Naive thymus-derived CD8-positive, alpha-beta T cell (primary cell): ENCODE data around the gene TTC21A. TPM values are rescaled to one million over a fixed set of nuclear protein-coding genes. Genes with fewer than 3 reads are reported as not detected.

Experiments used
- ATAC-seq, 2 donors: fragments of 150-1000 bp; cut with Tn5 transposase in 1 of 2; sonication (Bioruptor Pico), chemical (Tn5 transposase) in 1 of 2; 1 replicate in 1 of 2; 2 replicates in 1 of 2; pipeline ENCODE4 v1.10.0; 2021; ENCODE audit warnings: mild to moderate bottlenecking in 2 of 2, moderate library complexity in 2 of 2
- POLR2A ChIA-PET: fragments of 350-600 bp; sonication (Branson Sonifier 250); formaldehyde crosslinking; loops from one replicate; lab custom pipeline; 2021; ENCODE audit warnings: antibody characterized with exemption; lab: Charles Lee
- DNase-seq, 10 donors: peaks; one replicate each; pipeline versions ENCODE4 v3.0.0 to v3.0.0-alpha.2; 2020 to 2022
- H3K27ac Mint-ChIP-seq, 10 donors: one replicate each; pipeline ENCODE4 v1.8.0; 2020 to 2022; ENCODE audit warnings: mild to moderate bottlenecking in 10 of 10, mixed read lengths in 10 of 10, moderate library complexity in 4 of 10, inconsistent platforms in 1 of 10
- H3K27me3 Mint-ChIP-seq, 5 donors: one replicate each; pipeline ENCODE4 v1.8.0; 2021 to 2022; ENCODE audit warnings: mixed read lengths in 5 of 5
- H3K36me3 Mint-ChIP-seq, 3 donors: one replicate each; pipeline ENCODE4 v1.8.0; 2020 to 2022; ENCODE audit warnings: mixed read lengths in 3 of 3, mild to moderate bottlenecking in 2 of 3, inconsistent platforms in 1 of 3
- H3K4me1 Mint-ChIP-seq, 4 donors: one replicate each; pipeline ENCODE4 v1.8.0; 2021 to 2022; ENCODE audit warnings: mixed read lengths in 4 of 4
- H3K4me3 Mint-ChIP-seq, 10 donors: one replicate each; pipeline ENCODE4 v1.8.0; 2020 to 2022; ENCODE audit warnings: mild to moderate bottlenecking in 10 of 10, mixed read lengths in 10 of 10, moderate library complexity in 6 of 10, inconsistent platforms in 1 of 10
- H3K9me3 Mint-ChIP-seq, 9 donors: one replicate each; pipeline ENCODE4 v1.8.0; 2020 to 2022; ENCODE audit warnings: mixed read lengths in 9 of 9, mild to moderate bottlenecking in 3 of 9, inconsistent platforms in 1 of 9, moderate library complexity in 1 of 9
- polyA plus RNA-seq, 3 donors: library from polyadenylated mRNA; unstranded; fragments of 300-500 nt; fragmentation: Illumina TruSeq; gene quantifications; one replicate each; pipeline ENCODE4 v1.2.3, GENCODE V29; 2021
- total RNA-seq, 8 experiments: library from RNA in 2 of 8; stranded (reverse) in 2 of 8; gene quantifications; one replicate each; pipeline ENCODE4 v1.2.3 and lab custom pipeline; 2021 to 2026

The TTC21A gene
- total and polyA plus RNA-seq, 5 experiments from 2014 or later, result 0.50 to 8.7 (median 0.94) TPM

DNA sequence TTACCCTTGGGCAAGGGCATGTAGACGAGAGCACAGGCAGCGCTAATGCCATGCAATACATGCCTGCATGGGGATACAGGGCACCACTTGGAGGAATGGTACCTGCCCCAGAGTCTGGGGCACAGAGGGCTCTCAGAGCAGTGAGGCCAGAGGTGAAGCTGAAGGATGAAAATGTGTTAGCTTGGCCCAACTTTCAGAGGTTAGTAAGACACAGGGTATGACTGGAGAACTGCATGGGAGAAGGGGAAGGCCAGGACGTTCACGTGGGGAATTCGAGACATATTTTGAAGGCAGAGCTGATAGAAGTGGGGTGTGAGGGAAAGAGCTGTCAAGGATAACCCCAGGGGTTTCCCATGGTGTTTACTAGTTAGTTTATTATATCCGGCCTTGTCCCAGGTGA is 26.3 kb downstream of the TTC21A start:
- H3K27me3 Mint-ChIP-seq, result no peaks in the 10 kb centered on the region
- H3K27ac Mint-ChIP-seq, result peak overlapping the region in 4 of 10 donors; percentile 12 to 42 (median 26)
- peaks cover 0 to 2% (median 0%) of the 10 kb centered on the region in 3 donors for H3K36me3 Mint-ChIP-seq
- peaks cover 7 to 9% (median 9%) of the 10 kb centered on the region in 4 donors for H3K4me1 Mint-ChIP-seq
- ATAC-seq, result no peak
- H3K9me3 Mint-ChIP-seq, result no peaks in the 10 kb centered on the region
- POLR2A ChIA-PET, result interaction anchor here (0.8 kb wide), 1 partner anchor 13 kb away, joined by 3 read pairs; no protein-coding TSS in a partner anchor
- no peak for DNase-seq
- H3K4me3 Mint-ChIP-seq, result no peak overlapping the region

DNA sequence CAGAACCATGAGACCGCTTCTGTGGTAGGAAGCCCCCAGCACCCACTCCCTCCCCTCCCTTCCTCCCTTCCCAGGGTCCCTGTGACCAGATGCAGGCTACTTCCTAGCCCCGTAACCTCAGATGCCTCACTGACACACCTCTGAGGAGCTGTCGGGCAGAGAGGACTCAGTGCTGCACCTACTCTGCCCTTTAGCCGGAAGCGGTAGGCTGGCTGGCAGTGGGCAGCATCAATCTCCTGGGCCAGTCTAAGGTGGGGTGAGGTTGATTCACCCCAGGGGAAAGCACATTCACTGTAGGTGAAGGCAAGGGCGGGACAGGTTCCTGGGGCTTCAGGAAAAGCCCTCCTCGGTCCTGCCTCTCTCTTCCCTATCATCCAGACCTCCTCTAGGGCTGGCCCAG is 26.8 kb downstream of the TTC21A start:
- peak overlapping the region in 1 of 10 donors; percentile 34 for H3K27ac Mint-ChIP-seq
- ATAC-seq, result no peak
- no peak overlapping the region for H3K4me3 Mint-ChIP-seq
- H3K27me3 Mint-ChIP-seq, result no peaks in the 10 kb centered on the region
- peaks cover 0 to 2% (median 0%) of the 10 kb centered on the region in 3 donors for H3K36me3 Mint-ChIP-seq
- H3K4me1 Mint-ChIP-seq, result peaks cover 6 to 9% (median 9%) of the 10 kb centered on the region in 4 donors
- no peaks in the 10 kb centered on the region for H3K9me3 Mint-ChIP-seq
- no peak for DNase-seq
- POLR2A ChIA-PET, result interaction anchor here (0.8 kb wide), 1 partner anchor 13 kb away, joined by 3 read pairs; no protein-coding TSS in a partner anchor

DNA sequence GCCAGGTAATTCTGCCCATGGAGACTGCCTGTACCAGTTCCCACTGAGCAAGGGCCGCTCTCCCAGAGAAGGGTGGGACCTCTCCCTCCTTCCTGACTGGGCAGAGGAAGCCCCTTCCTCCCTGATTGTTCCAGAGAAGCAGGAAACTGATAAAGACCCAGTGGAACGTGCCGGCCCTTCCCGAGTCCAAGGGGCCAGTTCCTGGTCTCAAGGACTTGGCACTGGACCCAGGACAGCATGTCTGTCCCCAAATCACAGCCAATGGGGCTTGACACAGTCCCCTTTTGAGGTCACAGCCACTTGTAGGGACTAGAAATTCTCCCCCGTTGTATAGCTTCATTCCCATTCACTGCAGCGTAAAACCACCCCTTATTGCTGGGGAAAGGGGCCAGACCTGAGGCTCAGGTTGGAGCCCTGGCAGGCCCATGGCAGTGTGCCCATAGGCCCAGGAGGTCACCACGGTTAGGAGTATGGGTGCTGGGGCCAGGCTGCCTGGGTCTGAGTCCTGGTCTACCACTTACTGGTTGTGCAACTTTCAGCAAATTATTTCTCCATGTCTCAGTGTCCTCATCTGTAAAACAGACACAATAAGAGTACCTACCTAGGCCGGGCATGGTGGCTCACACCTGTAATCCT is 27.8 kb downstream of the TTC21A start:
- H3K9me3 Mint-ChIP-seq, result no peaks in the 10 kb centered on the region
- ATAC-seq (no peak), DNase-seq (no peak)
- H3K27ac Mint-ChIP-seq, result no peak overlapping the region
- no peak overlapping the region for H3K4me3 Mint-ChIP-seq
- POLR2A ChIA-PET, result no interaction called here
- H3K36me3 Mint-ChIP-seq, result peaks cover 0 to 2% (median 0%) of the 10 kb centered on the region in 3 donors
- H3K4me1 Mint-ChIP-seq, result peaks cover 7 to 9% (median 9%) of the 10 kb centered on the region in 4 donors
- H3K27me3 Mint-ChIP-seq, result no peaks in the 10 kb centered on the region

DNA sequence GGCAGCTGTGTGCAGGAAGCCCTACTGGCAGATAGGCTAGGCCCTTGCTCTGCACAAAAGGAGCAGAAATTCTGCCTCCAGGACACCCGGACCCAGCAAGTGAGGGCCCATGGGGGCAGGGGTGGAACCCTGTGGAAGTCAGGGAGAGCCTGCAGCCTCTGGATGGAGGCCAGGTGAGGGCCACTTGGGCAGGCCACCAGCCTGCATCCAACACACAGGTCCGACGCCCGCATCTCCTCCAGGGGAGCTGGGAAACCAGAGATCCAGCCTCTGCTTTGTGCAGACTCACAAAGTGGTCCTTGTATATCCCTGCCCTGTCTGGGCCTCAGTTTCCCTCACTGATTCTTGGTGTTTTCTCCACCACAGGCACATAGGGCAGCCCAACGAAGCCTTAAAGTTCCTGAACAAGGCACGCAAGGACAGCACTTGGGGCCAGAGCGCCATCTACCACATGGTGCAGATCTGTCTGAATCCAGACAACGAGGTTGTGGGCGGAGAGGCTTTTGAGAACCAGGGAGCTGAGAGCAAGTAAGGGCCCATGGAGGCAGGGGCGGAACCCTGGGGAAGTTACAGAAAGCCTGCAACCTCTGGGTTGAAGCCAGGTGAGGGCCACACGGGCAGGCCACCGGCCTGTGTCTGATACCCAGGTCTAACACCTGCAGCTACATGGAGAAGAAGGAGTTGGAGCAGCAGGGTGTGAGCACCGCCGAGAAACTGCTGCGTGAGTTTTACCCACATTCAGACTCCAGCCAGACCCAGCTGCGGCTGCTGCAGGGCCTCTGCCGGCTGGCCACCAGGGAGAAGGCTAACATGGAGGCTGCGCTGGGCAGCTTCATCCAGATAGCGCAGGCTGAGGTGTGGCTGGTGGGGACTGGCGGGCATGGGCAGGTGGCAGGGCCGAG is 29.3 kb downstream of the TTC21A start:
- Mint-ChIP-seq H3K9me3 (no peaks in the 10 kb centered on the region), H3K27ac (peak overlapping the region in 1 of 10 donors; percentile 62), H3K4me3 (no peak overlapping the region), H3K36me3 (peaks cover 0 to 11% (median 2%) of the 10 kb centered on the region in 3 donors), H3K4me1 (peaks cover 11 to 15% (median 12%) of the 10 kb centered on the region in 4 donors), H3K27me3 (no peaks in the 10 kb centered on the region)
- POLR2A ChIA-PET, result no interaction called here
- DNase-seq (peak in 1 of 10 donors; percentile 16), ATAC-seq (peak in 1 of 2 donors; percentile 7)

DNA sequence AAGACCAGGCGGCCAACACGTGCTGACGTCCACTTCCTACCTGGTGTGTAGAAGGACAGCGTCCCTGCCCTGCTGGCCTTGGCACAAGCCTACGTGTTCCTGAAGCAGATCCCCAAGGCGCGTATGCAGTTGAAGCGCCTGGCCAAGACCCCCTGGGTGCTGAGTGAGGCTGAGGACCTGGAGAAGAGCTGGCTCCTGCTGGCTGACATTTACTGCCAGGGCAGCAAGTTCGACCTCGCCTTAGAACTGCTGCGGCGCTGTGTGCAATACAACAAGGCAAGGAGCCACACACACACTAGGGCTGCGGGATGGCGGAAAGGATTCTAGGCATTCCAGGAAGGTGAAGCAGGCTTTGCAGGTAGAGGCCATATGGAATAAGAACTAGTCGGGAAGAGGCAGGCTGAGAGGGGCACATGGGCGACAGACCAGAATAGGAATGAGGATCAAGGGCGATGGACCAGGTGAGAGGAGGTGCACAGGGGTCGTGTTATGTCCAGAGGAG is 30.0 kb downstream of the TTC21A start:
- Mint-ChIP-seq H3K4me3 (no peak overlapping the region), H3K36me3 (peaks cover 0 to 15% (median 4%) of the 10 kb centered on the region in 3 donors), H3K27ac (peak overlapping the region in 5 of 10 donors; percentile 69 to 90 (median 74)), H3K9me3 (no peaks in the 10 kb centered on the region), H3K4me1 (peaks cover 10 to 22% (median 17%) of the 10 kb centered on the region in 4 donors), H3K27me3 (no peaks in the 10 kb centered on the region)
- no peak for DNase-seq
- peak in 1 of 2 donors; percentile 1 for ATAC-seq
- POLR2A ChIA-PET, result no interaction called here

DNA sequence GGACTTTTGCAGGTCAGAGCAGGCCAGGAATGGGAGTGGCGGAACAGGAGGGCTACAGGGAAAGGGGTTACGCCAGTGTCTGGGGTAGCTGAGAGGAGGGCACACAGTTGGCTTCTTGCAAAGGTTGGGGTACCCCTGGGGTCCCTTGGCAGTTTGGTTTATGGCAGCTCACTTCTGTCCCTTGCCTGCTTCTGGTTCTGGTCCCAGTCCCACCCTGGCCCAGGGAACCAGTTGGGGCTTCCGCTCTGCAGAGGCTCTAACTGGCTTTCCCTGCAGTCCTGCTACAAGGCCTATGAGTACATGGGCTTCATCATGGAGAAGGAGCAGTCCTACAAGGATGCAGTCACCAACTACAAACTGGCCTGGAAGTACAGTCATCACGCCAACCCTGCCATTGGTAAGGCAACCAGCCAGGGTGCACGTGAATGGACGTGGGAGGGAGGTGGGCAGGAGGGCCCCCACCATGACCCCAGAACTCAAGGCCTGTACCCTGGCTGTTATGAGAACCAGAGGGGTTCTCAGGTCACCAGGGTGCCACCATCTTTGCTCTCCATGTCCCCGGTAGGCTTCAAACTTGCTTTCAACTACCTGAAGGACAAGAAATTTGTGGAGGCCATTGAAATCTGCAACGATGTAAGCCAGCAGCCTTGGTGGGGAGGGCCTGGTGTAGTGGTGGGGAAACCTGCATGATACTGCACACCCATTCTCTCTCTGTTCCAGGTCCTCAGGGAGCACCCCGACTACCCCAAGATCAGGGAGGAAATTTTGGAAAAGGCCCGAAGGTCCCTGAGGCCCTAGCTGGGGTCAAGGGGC is 30.7 kb downstream of the TTC21A start:
- H3K4me1 Mint-ChIP-seq, result peaks cover 13 to 26% (median 22%) of the 10 kb centered on the region in 4 donors
- no peaks in the 10 kb centered on the region for H3K27me3 Mint-ChIP-seq
- peaks cover 0 to 22% (median 8%) of the 10 kb centered on the region in 3 donors for H3K36me3 Mint-ChIP-seq
- ATAC-seq (peak in 1 of 2 donors; percentile 3), DNase-seq (no peak)
- H3K27ac Mint-ChIP-seq, result peak overlapping the region in 7 of 10 donors; percentile 36 to 90 (median 71)
- POLR2A ChIA-PET, result no interaction called here
- H3K9me3 Mint-ChIP-seq, result no peaks in the 10 kb centered on the region
- peak overlapping the region in 1 of 10 donors; percentile 36 for H3K4me3 Mint-ChIP-seq

DNA sequence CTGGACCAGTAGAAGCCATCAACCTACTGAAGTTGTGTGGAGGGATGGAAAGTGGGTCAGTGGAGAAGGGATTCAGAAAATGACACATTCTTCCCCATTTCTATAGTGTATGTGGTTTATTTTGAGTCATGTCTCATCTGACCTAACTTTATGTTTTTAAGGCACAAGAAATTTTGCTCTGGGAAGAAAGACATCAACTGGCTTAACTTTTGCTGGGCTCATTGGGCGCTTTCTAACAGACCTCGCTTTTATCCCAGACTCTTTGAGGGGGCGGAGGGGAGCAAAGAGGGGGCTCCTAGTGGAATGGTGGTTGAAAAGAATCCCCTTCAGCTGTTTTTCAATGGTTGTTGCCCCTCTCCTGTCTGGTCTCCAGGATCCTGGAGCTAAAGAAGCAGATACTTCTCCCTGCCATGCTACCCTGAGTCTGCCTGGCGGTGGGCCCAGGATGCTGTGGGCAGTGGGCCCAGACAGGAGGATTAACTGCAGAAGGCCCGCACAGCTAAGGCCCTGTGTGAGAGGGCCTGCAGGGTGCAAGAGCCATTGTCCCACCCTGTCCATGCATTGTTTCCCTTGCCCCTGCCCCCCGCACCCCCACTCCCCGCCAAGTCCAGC is 31.4 kb downstream of the TTC21A start:
- DNase-seq (no peak), ATAC-seq (no peak)
- peaks cover 14 to 30% (median 23%) of the 10 kb centered on the region in 4 donors for H3K4me1 Mint-ChIP-seq
- POLR2A ChIA-PET, result no interaction called here
- H3K9me3 Mint-ChIP-seq, result no peaks in the 10 kb centered on the region
- H3K4me3 Mint-ChIP-seq, result no peak overlapping the region
- no peaks in the 10 kb centered on the region for H3K27me3 Mint-ChIP-seq
- peaks cover 0 to 29% (median 8%) of the 10 kb centered on the region in 3 donors for H3K36me3 Mint-ChIP-seq
- peak overlapping the region in 5 of 10 donors; percentile 31 to 90 (median 71) for H3K27ac Mint-ChIP-seq

DNA sequence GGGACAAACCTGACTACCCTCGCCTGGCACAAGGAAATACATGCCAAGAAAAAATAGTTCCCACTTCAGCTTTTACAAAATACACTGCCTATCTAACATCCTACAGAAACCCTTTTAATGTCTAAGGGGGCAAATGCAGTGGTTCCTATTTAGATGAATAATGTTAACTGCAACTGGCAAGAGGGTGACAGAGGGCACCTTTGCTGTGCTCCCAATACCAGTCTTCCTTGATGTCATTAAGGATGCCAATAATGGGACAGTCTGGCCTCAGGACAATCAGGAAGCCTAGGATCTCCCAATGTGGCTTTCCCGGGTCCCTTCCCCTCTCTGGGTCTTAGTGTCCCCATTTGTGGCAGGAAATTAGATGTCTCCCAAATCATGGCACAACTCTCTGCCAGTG is 32.0 kb downstream of the TTC21A start:
- ATAC-seq (no peak), DNase-seq (no peak)
- peaks cover 0 to 35% (median 12%) of the 10 kb centered on the region in 3 donors for H3K36me3 Mint-ChIP-seq
- H3K4me3 Mint-ChIP-seq, result no peak overlapping the region
- H3K9me3 Mint-ChIP-seq, result no peaks in the 10 kb centered on the region
- POLR2A ChIA-PET, result no interaction called here
- peak overlapping the region in 5 of 10 donors; percentile 7 to 90 (median 17) for H3K27ac Mint-ChIP-seq
- no peaks in the 10 kb centered on the region for H3K27me3 Mint-ChIP-seq
- H3K4me1 Mint-ChIP-seq, result peaks cover 14 to 32% (median 24%) of the 10 kb centered on the region in 4 donors

DNA sequence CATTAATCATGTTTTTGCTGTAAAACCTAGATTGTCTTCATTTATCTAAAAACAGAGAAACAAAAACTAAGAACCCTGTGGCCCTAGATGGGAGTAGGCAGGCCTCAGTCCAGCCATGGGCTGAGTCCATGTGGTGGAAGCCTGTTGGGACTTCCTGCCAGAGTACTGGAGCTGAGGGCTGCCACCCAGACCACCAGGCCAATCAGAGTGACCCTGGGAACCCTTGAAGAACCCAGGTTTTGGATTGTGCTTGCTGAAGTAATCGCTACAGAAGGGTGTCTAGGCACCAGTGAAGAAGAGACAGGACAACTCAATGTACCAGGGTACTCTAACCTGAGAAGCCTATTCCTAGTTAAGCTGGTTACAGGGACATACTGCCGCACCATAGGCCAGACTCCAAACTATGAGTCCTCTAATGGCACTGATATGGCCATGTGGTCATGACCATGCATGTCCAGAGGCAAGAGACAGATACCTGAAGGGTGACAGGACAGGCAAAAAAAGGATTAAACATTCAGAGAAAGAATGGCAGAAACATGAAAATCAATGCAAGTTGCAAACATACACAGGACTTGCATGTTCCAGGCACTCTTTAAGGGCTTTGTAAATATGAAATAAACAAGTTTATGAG is 33.0 kb downstream of the TTC21A start:
- H3K4me1 Mint-ChIP-seq, result peaks cover 13 to 35% (median 28%) of the 10 kb centered on the region in 4 donors
- DNase-seq (no peak), ATAC-seq (peak in 1 of 2 donors; percentile 3)
- no peaks in the 10 kb centered on the region for H3K9me3 Mint-ChIP-seq
- H3K27ac Mint-ChIP-seq, result peak overlapping the region in 7 of 10 donors; percentile 7 to 92 (median 59)
- H3K4me3 Mint-ChIP-seq, result no peak overlapping the region
- H3K27me3 Mint-ChIP-seq, result no peaks in the 10 kb centered on the region
- POLR2A ChIA-PET, result interaction anchor here (0.8 kb wide), 1 partner anchor 9 kb away, joined by 3 read pairs; no protein-coding TSS in a partner anchor
- peaks cover 0 to 45% (median 15%) of the 10 kb centered on the region in 3 donors for H3K36me3 Mint-ChIP-seq

DNA sequence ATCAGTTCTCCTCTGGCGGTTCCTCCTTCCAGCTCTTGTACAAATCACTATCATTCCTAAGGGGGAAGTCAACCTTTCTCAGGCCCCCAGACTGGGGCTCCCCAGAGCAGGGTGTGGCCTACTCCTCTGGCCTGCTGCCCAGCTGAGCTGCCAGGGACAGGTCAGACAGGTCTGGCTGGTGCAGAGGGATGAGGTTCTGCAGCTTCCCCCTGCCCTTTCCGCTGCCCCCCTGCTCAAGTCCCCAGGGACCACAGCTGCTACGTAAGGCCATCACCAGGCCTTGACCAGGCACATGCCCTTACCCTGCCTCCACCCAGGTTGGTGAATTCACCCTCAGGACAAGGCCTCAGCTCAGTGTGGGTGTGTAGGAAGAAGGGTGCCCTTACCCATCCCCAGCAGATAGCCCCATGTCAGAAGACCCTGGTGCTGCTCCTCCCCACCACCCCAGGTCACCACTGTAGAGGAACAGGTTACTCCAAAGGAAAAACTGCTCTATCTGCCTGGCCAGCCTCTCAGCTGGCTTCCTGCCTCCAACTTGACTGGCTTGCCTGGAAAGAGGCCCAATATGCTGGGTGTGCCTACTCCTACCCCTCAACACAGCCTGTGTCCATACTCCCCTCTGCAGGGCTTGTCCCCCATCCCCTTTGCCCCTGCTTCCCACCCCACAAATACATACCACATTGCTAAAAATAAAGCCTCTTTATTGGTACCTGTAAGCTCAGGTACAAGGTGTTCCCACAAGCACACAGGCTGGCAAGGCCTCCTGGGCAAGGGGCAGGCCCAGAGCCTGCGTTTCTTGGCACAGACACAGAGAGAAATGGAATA is 33.9 kb downstream of the TTC21A start:
- DNase-seq (no peak), ATAC-seq (peak in 1 of 2 donors; percentile 6)
- H3K27me3 Mint-ChIP-seq, result no peaks in the 10 kb centered on the region
- no peaks in the 10 kb centered on the region for H3K9me3 Mint-ChIP-seq
- H3K4me3 Mint-ChIP-seq, result peak overlapping the region in 3 of 10 donors; percentile 11 to 62 (median 18)
- POLR2A ChIA-PET, result interaction anchor here (0.8 kb wide), 1 partner anchor 10 kb away, joined by 3 read pairs; no protein-coding TSS in a partner anchor
- peak overlapping the region in 7 of 10 donors; percentile 19 to 91 (median 71) for H3K27ac Mint-ChIP-seq
- peaks cover 0 to 54% (median 15%) of the 10 kb centered on the region in 3 donors for H3K36me3 Mint-ChIP-seq
- peaks cover 18 to 42% (median 35%) of the 10 kb centered on the region in 4 donors for H3K4me1 Mint-ChIP-seq
